H1 (cell line): ENCODE results near the gene TRAPPC2B. TPM values are rescaled to one million over a fixed set of nuclear protein-coding genes. Genes with fewer than 3 reads are reported as not detected.

Source experiments
- CTCF ChIA-PET: fragments of 300-600 bp; sonication (Branson Sonifier 250); formaldehyde crosslinking; loops from one replicate; lab custom pipeline; 2021; ENCODE audit not compliant: partially characterized antibody; lab: Charles Lee
- POLR2A ChIA-PET: fragments of 300-600 bp; sonication (Branson Sonifier 250); formaldehyde crosslinking; loops from one replicate; lab custom pipeline; 2021; ENCODE audit warnings: inconsistent platforms; ENCODE audit not compliant: partially characterized antibody; lab: Charles Lee
- DNase-seq, 2 experiments: peaks; one replicate each; pipeline versions ENCODE4 v3.0.0 to v3.0.0-alpha.2; 2010 to 2022; ENCODE audit warnings: low spot score in 2 of 2, low read depth in 1 of 2, mixed read lengths in 1 of 2
- FAIRE-seq: peaks from 2 replicates; lab custom pipeline; 2011; peaks lifted over from hg19 to GRCh38; lab: Jason Lieb, UNC
- H2AFZ ChIP-seq: 2 replicates; pipeline ENCODE4 v1.8.1; 2012; ENCODE audit warnings: low read length, inconsistent platforms
- H2AK5ac ChIP-seq: 2 replicates; pipeline ENCODE4 v1.6.1; 2013; ENCODE audit warnings: low read depth, low read length
- H2BK120ac ChIP-seq: replicated peaks from 2 replicates; pipeline ENCODE3; 2013; ENCODE audit warnings: low read depth, low read length, inconsistent platforms
- H2BK12ac ChIP-seq: 2 replicates; pipeline ENCODE4 v1.6.1; 2013; ENCODE audit warnings: low read depth, low read length
- H2BK15ac ChIP-seq: 2 replicates; pipeline ENCODE4 v1.6.1; 2013; ENCODE audit warnings: low read length
- H2BK20ac ChIP-seq: 2 replicates; pipeline ENCODE4 v1.6.1; 2013; ENCODE audit warnings: low read length
- H2BK5ac ChIP-seq: 2 replicates; pipeline ENCODE4 v1.6.1; 2013; ENCODE audit warnings: low read depth, low read length
- H3K14ac ChIP-seq: 2 replicates; pipeline ENCODE4 v1.6.1; 2013; ENCODE audit warnings: inconsistent platforms; ENCODE audit not compliant: insufficient read length
- H3K18ac ChIP-seq: 2 replicates; pipeline ENCODE4 v1.6.1; 2013; ENCODE audit warnings: low read length; ENCODE audit errors: extremely low read depth
- H3K23ac ChIP-seq: 2 replicates; pipeline ENCODE4 v1.6.1; 2013; ENCODE audit warnings: inconsistent platforms; ENCODE audit not compliant: insufficient read length
- H3K23me2 ChIP-seq: 2 replicates; pipeline ENCODE4 v1.6.1; 2013; ENCODE audit warnings: low read depth, low read length
- H3K27ac ChIP-seq: 2 replicates; pipeline ENCODE4 v1.6.1; 2011; ENCODE audit warnings: low read depth, low read length, inconsistent platforms
- H3K27me3 ChIP-seq, 4 experiments: replicated peaks in 1 of 4; 1 replicate in 1 of 4; 2 replicates in 3 of 4; pipeline versions ENCODE4 v1.6.1 to v1.8.1; 2011 to 2013; ENCODE audit warnings: low read length in 3 of 4, mild to moderate bottlenecking in 3 of 4, inconsistent platforms in 2 of 4, mixed read lengths in 2 of 4, moderate library complexity in 1 of 4; ENCODE audit not compliant: control insufficient read depth in 3 of 4, insufficient read depth in 3 of 4; ENCODE audit errors: extremely low read depth in 1 of 4
- H3K36me3 ChIP-seq, 4 experiments: 2 replicates each; pipeline versions ENCODE4 v1.6.1 to v1.8.1; 2011 to 2013; ENCODE audit warnings: mild to moderate bottlenecking in 4 of 4, low read length in 3 of 4, moderate library complexity in 2 of 4, control low read depth in 1 of 4, inconsistent platforms in 1 of 4; ENCODE audit not compliant: insufficient read depth in 4 of 4, control insufficient read depth in 2 of 4
- H3K4ac ChIP-seq: replicated peaks from 2 replicates; pipeline ENCODE3; 2013; ENCODE audit warnings: low read length, low read depth, mixed read lengths, inconsistent platforms; ENCODE audit not compliant: insufficient read length
- H3K4me1 ChIP-seq, 4 experiments: replicated peaks in 1 of 4; 1 replicate in 1 of 4; 2 replicates in 3 of 4; pipeline versions ENCODE4 v1.6.1 to v1.8.1; 2011 to 2013; ENCODE audit warnings: low read length in 3 of 4, inconsistent platforms in 2 of 4, mixed read lengths in 1 of 4; ENCODE audit not compliant: insufficient read depth in 4 of 4, control insufficient read depth in 3 of 4
- H3K4me2 ChIP-seq, 2 experiments: 2 replicates each; pipeline versions ENCODE4 v1.6.1 to v1.8.1; 2011 to 2013; ENCODE audit warnings: low read depth in 2 of 2, low read length in 2 of 2, control low read depth in 1 of 2, inconsistent platforms in 1 of 2, mild to moderate bottlenecking in 1 of 2; ENCODE audit not compliant: insufficient read depth in 1 of 2
- H3K4me3 ChIP-seq, 4 experiments: fragments of 200-600, 300-600 bp in 1 of 4; sonication (generic), shearing (Covaris generic), sonication (Bioruptor Twin) in 1 of 4; 2 replicates each; pipeline versions ENCODE4 v1.5.1 to v1.8.1; 2011 to 2016; ENCODE audit warnings: low read length in 4 of 4, low read depth in 3 of 4, control low read depth in 2 of 4, inconsistent platforms in 2 of 4, mild to moderate bottlenecking in 2 of 4, mixed read lengths in 1 of 4, moderate library complexity in 1 of 4; ENCODE audit not compliant: insufficient read depth in 2 of 4; ENCODE audit errors: extremely low read depth in 1 of 4
- H3K56ac ChIP-seq: replicated peaks from 2 replicates; pipeline ENCODE3; 2013; ENCODE audit warnings: low read depth, mild to moderate bottlenecking, mixed read lengths, low read length, inconsistent platforms; ENCODE audit not compliant: insufficient read length
- H3K79me1 ChIP-seq: 2 replicates; pipeline ENCODE4 v1.6.1; 2013; ENCODE audit warnings: low read depth, low read length, control low read depth
- H3K79me2 ChIP-seq, 2 experiments: 2 replicates each; pipeline versions ENCODE4 v1.6.1 to v1.8.1; 2012 to 2013; ENCODE audit warnings: low read length in 2 of 2, mild to moderate bottlenecking in 2 of 2, inconsistent platforms in 1 of 2; ENCODE audit not compliant: insufficient read depth in 2 of 2, control insufficient read depth in 1 of 2
- H3K9ac ChIP-seq, 4 experiments: replicated peaks in 1 of 4; 1 replicate in 1 of 4; 2 replicates in 3 of 4; pipeline versions ENCODE4 v1.6.1 to v1.8.1; 2011 to 2013; ENCODE audit warnings: low read depth in 3 of 4, low read length in 3 of 4, control low read depth in 2 of 4, mild to moderate bottlenecking in 2 of 4, moderate library complexity in 2 of 4, inconsistent platforms in 1 of 4; ENCODE audit errors: extremely low read depth in 1 of 4
- H3K9me3 ChIP-seq, 2 experiments: 2 replicates each; pipeline versions ENCODE4 v1.6.1 to v1.8.1; 2012 to 2013; ENCODE audit warnings: mild to moderate bottlenecking in 2 of 2, moderate library complexity in 2 of 2, control low read depth in 1 of 2, inconsistent platforms in 1 of 2, low read depth in 1 of 2, low read length in 1 of 2, mixed read lengths in 1 of 2; ENCODE audit not compliant: insufficient read depth in 2 of 2
- H4K20me1 ChIP-seq, 2 experiments: replicated peaks in 1 of 2; 2 replicates each; pipeline versions ENCODE3 to v1.8.1; 2011 to 2013; ENCODE audit warnings: inconsistent platforms in 2 of 2, low read length in 2 of 2, mild to moderate bottlenecking in 1 of 2; ENCODE audit not compliant: insufficient read depth in 2 of 2, control insufficient read depth in 1 of 2
- H4K5ac ChIP-seq: 2 replicates; pipeline ENCODE4 v1.6.1; 2013; ENCODE audit warnings: low read length, low read depth, mixed read lengths, inconsistent platforms; ENCODE audit not compliant: insufficient read length
- H4K8ac ChIP-seq: 2 replicates; pipeline ENCODE4 v1.8.0; 2013; ENCODE audit warnings: mild to moderate bottlenecking, moderate library complexity, low read length, inconsistent platforms; ENCODE audit not compliant: insufficient read depth; ENCODE audit errors: extremely low read depth
- H4K91ac ChIP-seq: replicated peaks from 2 replicates; pipeline ENCODE3; 2013; ENCODE audit warnings: low read length, mixed read lengths, inconsistent platforms; ENCODE audit not compliant: insufficient read length
- EP300 ChIP-seq, 2 experiments: IDR thresholded peaks; 1 replicate in 1 of 2; 2 replicates in 1 of 2; pipeline ENCODE4 v1.6.1; 2011 to 2012; ENCODE audit warnings: low read depth in 2 of 2, low read length in 2 of 2, mild to moderate bottlenecking in 2 of 2, borderline replicate concordance in 1 of 2, inconsistent platforms in 1 of 2, moderate library complexity in 1 of 2
- FOSL1 ChIP-seq: IDR thresholded peaks from 2 replicates; pipeline ENCODE4 v1.6.1; 2011; ENCODE audit warnings: mild to moderate bottlenecking, low read depth, low read length, moderate library complexity; ENCODE audit not compliant: insufficient read depth
- PHF8 ChIP-seq: fragments of 200-600 bp; sonication (generic); conservative IDR thresholded peaks from 2 replicates; pipeline ENCODE4 v1.7.1; 2012; ENCODE audit warnings: low read depth, mild to moderate bottlenecking, inconsistent platforms, low read length, moderate library complexity
- RNF2 ChIP-seq: fragments of 200-900, 300-1000 bp; sonication (generic); IDR thresholded peaks from 2 replicates; pipeline ENCODE4 v1.7.1; 2016; ENCODE audit warnings: borderline replicate concordance, low read depth, mild to moderate bottlenecking, antibody characterized with exemption, low read length; ENCODE audit not compliant: poor library complexity, severe bottlenecking; ENCODE audit errors: missing control alignments
- SP2 ChIP-seq: IDR thresholded peaks from 2 replicates; pipeline ENCODE4 v1.6.1; 2012; ENCODE audit warnings: mild to moderate bottlenecking, low read length, inconsistent platforms
- SRF ChIP-seq: IDR thresholded peaks from 2 replicates; pipeline ENCODE4 v1.6.1; 2011; ENCODE audit warnings: mild to moderate bottlenecking, low read depth, low read length, moderate library complexity
- TBP ChIP-seq: IDR thresholded peaks from 2 replicates; pipeline ENCODE4 v1.6.1; 2011; ENCODE audit warnings: low read depth, low read length, improper control_type of control experiment
- TCF12 ChIP-seq: IDR thresholded peaks from 2 replicates; pipeline ENCODE4 v1.6.1; 2011; ENCODE audit warnings: low read depth, mild to moderate bottlenecking, low read length
- YY1 ChIP-seq: IDR thresholded peaks from 2 replicates; pipeline ENCODE4 v1.6.1; 2011; ENCODE audit warnings: low read depth, mild to moderate bottlenecking, low read length
- ZNF274 ChIP-seq: IDR thresholded peaks from 2 replicates; pipeline ENCODE4 v1.7.0; 2012; ENCODE audit warnings: low read length, borderline replicate concordance; ENCODE audit errors: extremely low read depth
- WGBS, 2 experiments: shearing (Covaris generic) in 1 of 2; methylation state at CpG; one replicate each; pipeline versions ENCODE4 v1.1.6 to v1.1.7; 2013 to 2015; ENCODE audit warnings: low lambda C conversion rate in 2 of 2, mixed read lengths in 2 of 2, inconsistent platforms in 1 of 2, low coverage in 1 of 2, missing lambda C conversion rate in 1 of 2; ENCODE audit not compliant: insufficient replicate concordance in 2 of 2, insufficient coverage in 1 of 2, insufficient read length in 1 of 2; ENCODE audit errors: extremely low coverage in 1 of 2, missing lambda C conversion rate in 1 of 2; 5-methylcytosine and 5-hydroxymethylcytosine counted together
- polyA plus RNA-seq, 7 experiments: library from polyadenylated mRNA; depleted of rRNA in 3 of 7; stranded (reverse) in 5 of 7; unstranded in 2 of 7; fragments of >200 nt in 5 of 7; fragments of 200-250 nt in 2 of 7; gene quantifications; 1 replicate in 5 of 7; 2 replicates in 1 of 7; 4 replicates in 1 of 7; pipeline versions ENCODE4 v1.2.1 to v1.2.3, GENCODE V29; 2011 to 2013; ENCODE audit warnings: missing spikeins in 2 of 7, mixed read lengths in 2 of 7
- total RNA-seq: library from RNA; stranded (reverse); fragmentation: NEBNext Ultra II Directional; extraction: Animal tissue kit (Norgen Biotek cat#: 25700); gene quantifications from 2 replicates; pipeline ENCODE4 v1.2.1, GENCODE V29; 2021
- TF ChIP-seq, protein P1 (sequence below): IDR thresholded peaks from 2 replicates; pipeline ENCODE4 v1.6.1; 2011; ENCODE audit warnings: low read length, improper control_type of control experiment

Gene TRAPPC2B
- total and polyA plus RNA-seq, 2 of the 8 experiments (the other 6 are each of a cell fraction or from before 2014, with no cell fraction given), result 8.7 to 28.3 TPM

DNA sequence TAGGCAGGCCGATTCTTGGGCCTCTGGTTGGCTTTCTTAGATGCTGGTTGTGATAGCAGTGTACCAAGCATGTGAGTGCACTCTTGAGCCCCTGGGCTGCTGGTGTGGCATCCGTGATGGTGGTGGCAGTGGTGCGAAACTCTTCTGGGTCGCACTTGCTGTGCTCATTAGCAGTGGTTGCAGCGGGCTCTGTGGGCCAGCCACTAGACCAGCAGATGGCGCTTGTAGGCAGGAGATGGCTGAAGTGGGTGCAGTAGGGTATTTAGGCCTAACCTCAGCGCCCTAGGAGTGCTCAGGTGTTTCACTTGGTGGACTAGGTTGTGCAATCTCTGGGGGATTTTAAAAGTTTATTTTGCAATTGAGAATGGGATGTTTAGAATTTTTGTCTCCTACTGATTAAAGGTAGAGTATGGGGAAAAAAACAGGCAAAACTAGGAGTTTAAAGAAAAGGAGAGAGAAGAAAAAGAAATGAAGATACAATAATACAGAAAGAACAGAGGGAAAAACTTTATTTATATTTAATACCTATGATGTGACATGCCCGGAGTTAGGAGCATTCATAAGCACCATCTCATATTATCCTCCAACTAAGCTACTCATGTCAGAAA, 43.3 kb downstream of the TRAPPC2B start:
- CTCF ChIA-PET, result interaction anchor here (0.6 to 2.3 kb wide), 26 partner anchors 8 to 862 kb away, joined by 3 to 10 read pairs (median 3); partner anchors contain the start of genes ZNF419, ZNF548, ZNF749 and ZNF772
- TF ChIP-seq FOSL1 (no peak), SP2 (no peak), ZNF274 (no peak), EP300 (IDR thresholded peaks at IDR 0.05; ENCODE audit: borderline replicate concordance in 1 of 2, low read depth in 2 of 2, low read length in 2 of 2) (no peak), RNF2 (no peak), YY1 (peak; percentile 49; the same call in 1 of the 2 replicates), PHF8 (no peak), SRF (no peak), TCF12 (no peak), TBP (0 out of 2 replicates have a peak, but pooled peaks have one; percentile 16)
- TF ChIP-seq, protein P1, sequence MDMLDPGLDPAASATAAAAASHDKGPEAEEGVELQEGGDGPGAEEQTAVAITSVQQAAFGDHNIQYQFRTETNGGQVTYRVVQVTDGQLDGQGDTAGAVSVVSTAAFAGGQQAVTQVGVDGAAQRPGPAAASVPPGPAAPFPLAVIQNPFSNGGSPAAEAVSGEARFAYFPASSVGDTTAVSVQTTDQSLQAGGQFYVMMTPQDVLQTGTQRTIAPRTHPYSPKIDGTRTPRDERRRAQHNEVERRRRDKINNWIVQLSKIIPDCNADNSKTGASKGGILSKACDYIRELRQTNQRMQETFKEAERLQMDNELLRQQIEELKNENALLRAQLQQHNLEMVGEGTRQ, result no peak

More for the DNA sequence above, 43.3 kb downstream of the TRAPPC2B start:
- H3K56ac ChIP-seq, result no peak overlapping the region
- H3K27me3 ChIP-seq, result no peaks in the 10 kb centered on the region; a peak in 1 of 7 replicates
- POLR2A ChIA-PET, result interaction anchor here (1.5 kb wide), 1 partner anchor 29 kb away, joined by 13 read pairs; the partner anchor contains the start of gene ZNF749
- H3K23me2 ChIP-seq, result peaks cover 4% of the 10 kb centered on the region; the same call in 1 of the 2 replicates
- H3K27ac ChIP-seq, result no peak overlapping the region
- FAIRE-seq (peak; percentile 83), DNase-seq (peak; percentile 44 to 88)
- peaks cover 0 to 3% (median 0%) of the 10 kb centered on the region in 4 experiments; a peak in 1 of 7 replicates for H3K4me1 ChIP-seq
- no peak overlapping the region for H3K23ac ChIP-seq
- no peak overlapping the region for H3K9ac ChIP-seq
- H3K79me1 ChIP-seq, result no peaks in the 10 kb centered on the region; the same call in 1 of the 2 replicates
- H2BK12ac ChIP-seq, result no peak overlapping the region
- H3K18ac ChIP-seq, result no peak overlapping the region
- H3K4ac ChIP-seq, result no peak overlapping the region
- no peak overlapping the region for H4K91ac ChIP-seq
- WGBS, 2 experiments, result 20% methylated on average over 8 of the region's 8 CpGs; no CpG with 5 or more reads in 1 of the 2 experiments
- peak overlapping the region; percentile 99 for H2AFZ ChIP-seq
- H4K20me1 ChIP-seq, result peaks cover 0 to under 1% of the 10 kb centered on the region in 2 experiments
- no peak overlapping the region for H2AK5ac ChIP-seq
- H3K36me3 ChIP-seq, result no peaks in the 10 kb centered on the region
- peak overlapping the region in 1 of 2 experiments; percentile 14; a peak in 1 of 4 replicates for H3K4me2 ChIP-seq
- H2BK120ac ChIP-seq, result no peak overlapping the region
- no peak overlapping the region for H3K4me3 ChIP-seq
- no peak overlapping the region for H2BK20ac ChIP-seq
- H4K5ac ChIP-seq, result no peak overlapping the region
- H2BK15ac ChIP-seq, result no peak overlapping the region
- peaks cover 0 to 5% of the 10 kb centered on the region in 2 experiments; a peak in 2 of 4 replicates for H3K79me2 ChIP-seq
- H3K14ac ChIP-seq, result no peak overlapping the region
- H2BK5ac ChIP-seq, result no peak overlapping the region
- H3K9me3 ChIP-seq, result no peaks in the 10 kb centered on the region
- H4K8ac ChIP-seq, result no peak overlapping the region
